Endothelial cell of umbilical vein (primary cell): ENCODE measurements around the gene KNTC1. TPM values are rescaled to one million over a fixed set of nuclear protein-coding genes. Genes with fewer than 3 reads are reported as not detected.

ENCODE experiments used
- BruUV-seq: library from RNA; stranded (reverse); fragments of 400-500 nt; replicated peaks from 2 replicates; lab custom pipeline; 2021; lab: Mats Ljungman, UMichigan
- CTCF ChIA-PET: fragments of 300-600, 350-600 bp; sonication (Branson Sonifier 250); formaldehyde crosslinking; loops from one replicate; lab custom pipeline; 2021; ENCODE audit warnings: antibody characterized with exemption, inconsistent platforms; lab: Charles Lee
- POLR2A ChIA-PET: fragments of 300-600, 350-600 bp; sonication (Branson Sonifier 250); formaldehyde crosslinking; loops from one replicate; lab custom pipeline; 2021; ENCODE audit warnings: antibody characterized with exemption, inconsistent platforms; lab: Charles Lee
- DNase-seq: peaks from one replicate; pipeline ENCODE4 v3.0.0-alpha.2; 2011; ENCODE audit warnings: low read depth, low spot score
- FAIRE-seq: peaks from 2 replicates; lab custom pipeline; 2011; peaks lifted over from hg19 to GRCh38; lab: Jason Lieb, UNC
- H2AFZ ChIP-seq: 2 replicates; pipeline ENCODE4 v1.6.0; 2012; ENCODE audit warnings: low read depth, low read length, control low read depth, inconsistent platforms
- H3K27ac ChIP-seq: 2 replicates; pipeline ENCODE4 v1.5.1; 2011; ENCODE audit warnings: low read depth, mild to moderate bottlenecking, control low read depth, low read length, moderate library complexity; ENCODE audit not compliant: insufficient read depth
- H3K27me3 ChIP-seq, 2 experiments: 2 replicates each; pipeline versions ENCODE4 v1.6.0 to v1.6.1; 2011; ENCODE audit warnings: low read length in 2 of 2, mixed read lengths in 1 of 2; ENCODE audit not compliant: control insufficient read depth in 2 of 2, insufficient read depth in 2 of 2
- H3K36me3 ChIP-seq, 2 experiments: 2 replicates in 1 of 2; 3 replicates in 1 of 2; pipeline ENCODE4 v1.5.1; 2011; ENCODE audit warnings: low read length in 2 of 2, mild to moderate bottlenecking in 1 of 2, moderate library complexity in 1 of 2; ENCODE audit not compliant: control insufficient read depth in 2 of 2, insufficient read depth in 2 of 2; ENCODE audit errors: extremely low read depth in 1 of 2
- H3K4me1 ChIP-seq: 3 replicates; pipeline ENCODE4 v1.5.1; 2011; ENCODE audit warnings: mild to moderate bottlenecking, low read length; ENCODE audit not compliant: control insufficient read depth, insufficient read depth; ENCODE audit errors: extremely low read depth
- H3K4me2 ChIP-seq: 2 replicates; pipeline ENCODE4 v1.6.1; 2011; ENCODE audit warnings: low read length, control low read depth, mixed read lengths; ENCODE audit not compliant: insufficient read depth
- H3K4me3 ChIP-seq, 3 experiments: fragments of 200-600 bp in 1 of 3; sonication (generic), shearing (Covaris generic) in 1 of 3; replicated peaks in 1 of 3; 2 replicates each; pipeline ENCODE4 v1.5.1; 2011 to 2016; ENCODE audit warnings: control low read depth in 3 of 3, low read length in 3 of 3, mild to moderate bottlenecking in 2 of 3, inconsistent platforms in 1 of 3, low read depth in 1 of 3, moderate library complexity in 1 of 3; ENCODE audit not compliant: insufficient read depth in 1 of 3
- H3K79me2 ChIP-seq: 2 replicates; pipeline ENCODE4 v1.6.0; 2012; ENCODE audit warnings: low read length, inconsistent platforms; ENCODE audit not compliant: control insufficient read depth, insufficient read depth
- H3K9ac ChIP-seq: replicated peaks from 2 replicates; pipeline ENCODE3; 2011; ENCODE audit warnings: low read length, control low read depth; ENCODE audit not compliant: insufficient read depth; ENCODE audit errors: extremely low read depth
- H3K9me1 ChIP-seq: replicated peaks from 3 replicates; pipeline ENCODE4 v1.6.0; 2011; ENCODE audit warnings: mild to moderate bottlenecking, low read length; ENCODE audit not compliant: control insufficient read depth, insufficient read depth; ENCODE audit errors: extremely low read depth
- H3K9me3 ChIP-seq: replicated peaks from 2 replicates; pipeline ENCODE4 v1.5.1; 2012; ENCODE audit warnings: low read length, inconsistent platforms; ENCODE audit not compliant: control insufficient read depth, insufficient read depth
- H4K20me1 ChIP-seq: replicated peaks from 2 replicates; pipeline ENCODE3; 2011; ENCODE audit warnings: mild to moderate bottlenecking, low read length; ENCODE audit not compliant: control insufficient read depth, insufficient read depth; ENCODE audit errors: extremely low read depth
- EZH2 ChIP-seq: IDR thresholded peaks from 2 replicates; pipeline ENCODE4 v1.6.1; 2012; ENCODE audit warnings: borderline replicate concordance, low read depth, mild to moderate bottlenecking, moderate library complexity, low read length, inconsistent platforms; ENCODE audit not compliant: severe bottlenecking
- FOS ChIP-seq: IDR thresholded peaks from 2 replicates; pipeline ENCODE4 v1.6.1; 2011; ENCODE audit warnings: mild to moderate bottlenecking, low read length, moderate library complexity, borderline replicate concordance; ENCODE audit not compliant: insufficient read depth
- JUN ChIP-seq: IDR thresholded peaks from 2 replicates; pipeline ENCODE4 v1.6.1; 2011; ENCODE audit warnings: borderline replicate concordance, low read depth; ENCODE audit not compliant: insufficient read length, insufficient read depth
- MAX ChIP-seq: IDR thresholded peaks from 2 replicates; pipeline ENCODE4 v1.6.1; 2011; ENCODE audit not compliant: insufficient read depth, insufficient read length
- MYC ChIP-seq: IDR thresholded peaks from one replicate; pipeline ENCODE4 v1.6.1; 2011; ENCODE audit warnings: mild to moderate bottlenecking, low read depth, low read length
- POLR2A ChIP-seq: IDR thresholded peaks from 2 replicates; pipeline ENCODE4 v1.6.1; 2012; ENCODE audit warnings: low read depth, mild to moderate bottlenecking, control low read depth, low read length
- dilution Hi-C: fragments of 300-500 bp; cut with MboI; formaldehyde crosslinking; loops from one replicate; pipeline ENCODE4 v1.15.0; 2019; ENCODE audit warnings: low sequenced_read_pairs; ENCODE audit not compliant: extremely low pct_ligation_motif_present
- intact Hi-C: fragments of 100-400 bp; cut with micrococcal nuclease; formaldehyde crosslinking; loops from one replicate; pipeline ENCODE4 v1.10.0; 2022
- polyA plus RNA-seq, 4 experiments: library from polyadenylated mRNA; depleted of rRNA in 3 of 4; stranded (reverse) in 3 of 4; unstranded in 1 of 4; fragments of >200 nt; gene quantifications; 2 replicates each; pipeline versions ENCODE4 v1.2.1 to v1.2.3, GENCODE V29; 2011 to 2012; ENCODE audit warnings: missing spikeins in 1 of 4
- total RNA-seq: library from RNA; stranded (reverse); gene quantifications from 2 replicates; pipeline ENCODE4 v1.2.3, GENCODE V29; 2021
- TF ChIP-seq, protein P1 (sequence below), 2 donors: IDR thresholded peaks; 1 replicate in 1 of 2; 2 replicates in 1 of 2; pipeline ENCODE4 v1.5.1; 2011; ENCODE audit warnings: low read length in 2 of 2, mild to moderate bottlenecking in 2 of 2, moderate library complexity in 2 of 2, control low read depth in 1 of 2, inconsistent platforms in 1 of 2, low read depth in 1 of 2; ENCODE audit not compliant: insufficient read depth in 1 of 2; ENCODE audit errors: extremely low read depth in 1 of 2

KNTC1 gene
- total and polyA plus RNA-seq, 2 donors (not counting 3 experiments of a cell fraction or from before 2014, with no cell fraction given): 15.5 to 52.9 TPM

GRCh38 chr12:122527478-122527944, 462 bp downstream of the KNTC1 start:
- ChIA-PET CTCF (interaction anchor here (1.4 kb wide), 2 partner anchors 22 to 27 kb away, joined by 3 to 5 read pairs; partner anchors contain the start of gene ZCCHC8), POLR2A (interaction anchor here (0.6 to 1.4 kb wide), 3 partner anchors 10 to 198 kb away, joined by 3 to 13 read pairs (median 5); partner anchors contain the start of gene ZCCHC8)
- intact Hi-C loops: loop anchor here (1.0 to 2.0 kb wide), 2 partner anchors 27 to 225 kb away; partner anchors contain the start of genes DENR and ZCCHC8
- FAIRE-seq (peak; percentile 15), DNase-seq (peak; percentile 63)
- H3K79me2 ChIP-seq: peaks cover 71% of the 10 kb centered on the region
- TSS peak; percentile 72 for BruUV-seq
- no peaks in the 10 kb centered on the region for H3K27me3 ChIP-seq
- peak overlapping the region; percentile 58 for H2AFZ ChIP-seq
- peaks cover 25% of the 10 kb centered on the region for H3K4me1 ChIP-seq
- peaks cover 11% of the 10 kb centered on the region for H4K20me1 ChIP-seq
- no peaks in the 10 kb centered on the region for H3K9me3 ChIP-seq
- peak overlapping the region; percentile 83 for H3K4me2 ChIP-seq
- H3K27ac ChIP-seq: peak overlapping the region; percentile 58
- dilution Hi-C loops: no loop called here
- TF ChIP-seq MAX (no peak), POLR2A (peak; percentile 46)
- H3K9ac ChIP-seq: peak overlapping the region; percentile 89
- no peaks in the 10 kb centered on the region for H3K9me1 ChIP-seq
- peaks cover 0 to 5% of the 10 kb centered on the region in 2 experiments for H3K36me3 ChIP-seq
- H3K4me3 ChIP-seq: peak overlapping the region; percentile 29 to 80 (median 48)

- H3K9me3 ChIP-seq: no peaks in the 10 kb centered on the region
- ChIA-PET POLR2A (no interaction called here), CTCF (no interaction called here)
- no peak for FAIRE-seq
- H2AFZ ChIP-seq: no peak overlapping the region
- no peak overlapping the region for H3K4me3 ChIP-seq
- no peak overlapping the region for H3K27ac ChIP-seq
- no peaks in the 10 kb centered on the region for H3K27me3 ChIP-seq
- H3K4me1 ChIP-seq: peaks cover 17% of the 10 kb centered on the region
- peaks cover 0 to 5% of the 10 kb centered on the region in 2 experiments for H3K36me3 ChIP-seq
- TF ChIP-seq JUN: no peak
- no peak for TF ChIP-seq EZH2
- TF ChIP-seq, protein P1, sequence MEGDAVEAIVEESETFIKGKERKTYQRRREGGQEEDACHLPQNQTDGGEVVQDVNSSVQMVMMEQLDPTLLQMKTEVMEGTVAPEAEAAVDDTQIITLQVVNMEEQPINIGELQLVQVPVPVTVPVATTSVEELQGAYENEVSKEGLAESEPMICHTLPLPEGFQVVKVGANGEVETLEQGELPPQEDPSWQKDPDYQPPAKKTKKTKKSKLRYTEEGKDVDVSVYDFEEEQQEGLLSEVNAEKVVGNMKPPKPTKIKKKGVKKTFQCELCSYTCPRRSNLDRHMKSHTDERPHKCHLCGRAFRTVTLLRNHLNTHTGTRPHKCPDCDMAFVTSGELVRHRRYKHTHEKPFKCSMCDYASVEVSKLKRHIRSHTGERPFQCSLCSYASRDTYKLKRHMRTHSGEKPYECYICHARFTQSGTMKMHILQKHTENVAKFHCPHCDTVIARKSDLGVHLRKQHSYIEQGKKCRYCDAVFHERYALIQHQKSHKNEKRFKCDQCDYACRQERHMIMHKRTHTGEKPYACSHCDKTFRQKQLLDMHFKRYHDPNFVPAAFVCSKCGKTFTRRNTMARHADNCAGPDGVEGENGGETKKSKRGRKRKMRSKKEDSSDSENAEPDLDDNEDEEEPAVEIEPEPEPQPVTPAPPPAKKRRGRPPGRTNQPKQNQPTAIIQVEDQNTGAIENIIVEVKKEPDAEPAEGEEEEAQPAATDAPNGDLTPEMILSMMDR (IDR thresholded peaks at IDR 0.05; ENCODE audit: extremely low read depth in 1 of 2, insufficient read depth in 1 of 2, low read depth in 1 of 2, low read length in 2 of 2): no peak
- no peak for TF ChIP-seq POLR2A
- TF ChIP-seq MYC: no peak
- no peak for TF ChIP-seq FOS
- peak overlapping the region; percentile 83 for H3K4me2 ChIP-seq
- dilution Hi-C loops (no loop called here), intact Hi-C loops (no loop called here)
- peaks cover 63% of the 10 kb centered on the region for H3K79me2 ChIP-seq
- H3K9me1 ChIP-seq: no peaks in the 10 kb centered on the region
- no TSS peak for BruUV-seq
- no peak overlapping the region for H3K9ac ChIP-seq
- peaks cover 8% of the 10 kb centered on the region for H4K20me1 ChIP-seq
- DNase-seq: no peak
Measured at GRCh38 chr12:122528582-122528981, 1.5 kb downstream of the KNTC1 start.
